Stomach (tissue), 9 donors: ENCODE results near the gene PCNX1. TPM values are rescaled to one million over a fixed set of nuclear protein-coding genes. Genes with fewer than 3 reads are reported as not detected.
A peak's percentile ranks its signal among the peaks of the same experiment; 100 is the strongest.

Experiments used
- DNase-seq, 2 donors: peaks; one replicate each; pipeline versions ENCODE4 v3.0.0 to v3.0.0-alpha.2; 2013 to 2019
- H3K27ac ChIP-seq, 5 donors: fragments of 200-600 bp in 4 of 5; sonication (generic) in 4 of 5; one replicate each; pipeline ENCODE4 v1.5.1; 2013 to 2019; ENCODE audit warnings: mild to moderate bottlenecking in 1 of 5, moderate library complexity in 1 of 5
- H3K27me3 ChIP-seq, 3 donors: fragments of 200-600 bp; sonication (generic); one replicate each; pipeline ENCODE4 v1.5.1; 2017 to 2019; ENCODE audit warnings: mixed run types in 1 of 3
- H3K36me3 ChIP-seq, 4 donors: fragments of 200-600 bp; sonication (generic); 1 replicate in 3 of 4; 2 replicates in 1 of 4; pipeline ENCODE4 v1.5.1; 2016 to 2019
- H3K4me1 ChIP-seq, 4 donors: fragments of 200-600 bp; sonication (generic); one replicate each; pipeline ENCODE4 v1.5.1; 2016 to 2019
- H3K4me3 ChIP-seq, 4 donors: fragments of 200-600 bp; sonication (generic) in 3 of 4; one replicate each; pipeline ENCODE4 v1.5.1; 2016 to 2019; ENCODE audit warnings: mild to moderate bottlenecking in 1 of 4
- H3K9me3 ChIP-seq, 4 donors: fragments of 200-600 bp; sonication (generic); one replicate each; pipeline ENCODE4 v1.5.1; 2016 to 2019
- CTCF ChIP-seq, 7 experiments: fragments of 450-650 bp in 4 of 7; fragments of 200-600 bp in 3 of 7; sonication (generic) in 3 of 7; IDR thresholded peaks; one replicate each; pipeline ENCODE4 v1.5.1; 2016 to 2019; ENCODE audit warnings: antibody characterized with exemption in 7 of 7, control low read depth in 2 of 7, mild to moderate bottlenecking in 1 of 7
- EP300 ChIP-seq: sonication (generic); formaldehyde crosslinking; IDR thresholded peaks from one replicate; pipeline ENCODE4 v1.6.1; 2017; ENCODE audit warnings: antibody characterized with exemption
- POLR2A ChIP-seq, 4 donors: fragments of 450-650 bp; IDR thresholded peaks; one replicate each; pipeline ENCODE4 v1.6.1; 2016; ENCODE audit warnings: antibody characterized with exemption in 4 of 4, control low read depth in 2 of 4, mild to moderate bottlenecking in 1 of 4, moderate library complexity in 1 of 4
- POLR2AphosphoS5 ChIP-seq, 3 donors: sonication (generic); formaldehyde crosslinking; IDR thresholded peaks; one replicate each; pipeline ENCODE4 v1.6.1; 2016; ENCODE audit warnings: antibody characterized with exemption in 3 of 3
- WGBS, 5 donors: extraction: QIAGEN DNeasy Blood & Tissue Kit in 3 of 5; methylation state at CpG; one replicate each; pipeline versions ENCODE4 v1.1.5 to v1.1.7; 2013 to 2018; 5-methylcytosine and 5-hydroxymethylcytosine counted together
- intact Hi-C: fragments of 100-400 bp; cut with DNase I; formaldehyde crosslinking; loops from one replicate; pipeline ENCODE4 v1.15.1; 2023; ENCODE audit warnings: low total_unique reads
- polyA plus RNA-seq, 3 donors: library from polyadenylated mRNA; stranded (reverse); fragments of 200-250 nt; gene quantifications; one replicate each; pipeline ENCODE4 v1.2.3, GENCODE V29; 2013
- total RNA-seq, 5 donors: library from RNA; depleted of rRNA; stranded (reverse); fragments of >200 nt; gene quantifications; one replicate each; pipeline versions ENCODE4 v1.1.0 to v1.2.3, GENCODE V29; 2014 to 2016
- donor health status: healthy with polysubstance abuse.
- donor health status: Bipolar disorder and iron deficiency.
- donor health status: healthy.

The PCNX1 gene
- total and polyA plus RNA-seq, 8 donors, result 2.3 to 198 (median 43.6) TPM

GRCh38 chr14:70888681-70889175 lies 18.5 kb upstream of the PCNX1 start:
- TF ChIP-seq EP300, result no peak
- TF ChIP-seq POLR2AphosphoS5 (IDR thresholded peaks at IDR 0.05), result peak in 1 of 3 donors; percentile 5
- no peak for TF ChIP-seq POLR2A (IDR thresholded peaks at IDR 0.05)
- no peak for TF ChIP-seq CTCF (IDR thresholded peaks at IDR 0.05)
- Histone ChIP-seq H3K36me3 (no peaks in the 10 kb centered on the region), H3K9me3 (no peaks in the 10 kb centered on the region), H3K4me1 (peaks cover 6 to 39% (median 12%) of the 10 kb centered on the region in 4 donors), H3K27me3 (no peaks in the 10 kb centered on the region), H3K27ac (peak overlapping the region in 3 of 5 donors; percentile 63 to 80 (median 75)), H3K4me3 (no peak overlapping the region)
- WGBS, 5 donors, result 56 to 92% (median 73%) methylated on average over 1 of the region's 1 CpG
- intact Hi-C loops, result no loop called here
- DNase-seq, result no peak

- 69 to 84% (median 73%) methylated on average over 5 of the region's 5 CpGs for WGBS, 5 donors
- H3K36me3 ChIP-seq, result no peaks in the 10 kb centered on the region
- intact Hi-C loops, result no loop called here
- DNase-seq, result no peak
- H3K9me3 ChIP-seq, result no peaks in the 10 kb centered on the region
- peaks cover 6 to 32% (median 12%) of the 10 kb centered on the region in 4 donors for H3K4me1 ChIP-seq
- H3K4me3 ChIP-seq, result no peak overlapping the region
- H3K27me3 ChIP-seq, result no peaks in the 10 kb centered on the region
- no peak overlapping the region for H3K27ac ChIP-seq
- TF ChIP-seq POLR2A (IDR thresholded peaks at IDR 0.05), result no peak
- TF ChIP-seq CTCF (IDR thresholded peaks at IDR 0.05), result no peak
- no peak for TF ChIP-seq EP300
- TF ChIP-seq POLR2AphosphoS5 (IDR thresholded peaks at IDR 0.05), result no peak
Measured at GRCh38 chr14:70889555-70889954, 17.7 kb upstream of the PCNX1 start.

GRCh38 chr14:70890826-70891659 lies 16.2 kb upstream of the PCNX1 start:
- 77 to 90% (median 79%) methylated on average over 5 of the region's 5 CpGs for WGBS, 5 donors
- intact Hi-C loops, result no loop called here
- TF ChIP-seq POLR2A (IDR thresholded peaks at IDR 0.05), result no peak
- no peak for TF ChIP-seq EP300
- no peak for TF ChIP-seq POLR2AphosphoS5 (IDR thresholded peaks at IDR 0.05)
- TF ChIP-seq CTCF (IDR thresholded peaks at IDR 0.05), result no peak

GRCh38 chr14:70891737-70892136 lies 15.5 kb upstream of the PCNX1 start:
- Histone ChIP-seq H3K27ac (no peak overlapping the region), H3K4me3 (no peak overlapping the region), H3K9me3 (no peaks in the 10 kb centered on the region), H3K27me3 (no peaks in the 10 kb centered on the region), H3K4me1 (peaks cover 0 to 16% (median 10%) of the 10 kb centered on the region in 4 donors), H3K36me3 (no peaks in the 10 kb centered on the region)
- WGBS, 5 donors, result 89 to 95% (median 92%) methylated on average over 2 of the region's 2 CpGs
- no peak for DNase-seq
- TF ChIP-seq EP300 (no peak), CTCF (IDR thresholded peaks at IDR 0.05) (no peak), POLR2A (IDR thresholded peaks at IDR 0.05) (no peak), POLR2AphosphoS5 (IDR thresholded peaks at IDR 0.05) (no peak)
- intact Hi-C loops, result no loop called here

More at GRCh38 chr14:70890826-70891659, 16.2 kb upstream of the PCNX1 start:
- Histone ChIP-seq H3K36me3 (no peaks in the 10 kb centered on the region), H3K9me3 (no peaks in the 10 kb centered on the region), H3K27ac (no peak overlapping the region), H3K27me3 (no peaks in the 10 kb centered on the region), H3K4me1 (peaks cover 6 to 20% (median 12%) of the 10 kb centered on the region in 4 donors), H3K4me3 (no peak overlapping the region)
- no peak for DNase-seq
